Breast epithelium (tissue), 3 donors: ENCODE measurements around the gene TDRD12.

Experiments used
- CTCF ChIP-seq, 3 donors: fragments of 450-650 bp; IDR thresholded peaks; one replicate each; pipeline ENCODE4 v1.5.1; 2016 to 2017; ENCODE audit warnings: antibody characterized with exemption in 3 of 3, mild to moderate bottlenecking in 3 of 3, moderate library complexity in 3 of 3
- POLR2A ChIP-seq: fragments of 450-650 bp; IDR thresholded peaks from one replicate; pipeline ENCODE4 v1.6.1; 2016; ENCODE audit warnings: antibody characterized with exemption, mild to moderate bottlenecking, moderate library complexity

GRCh38 chr19:32702010-32702409, 17.6 kb upstream of the TDRD12 start:
- TF ChIP-seq CTCF (IDR thresholded peaks at IDR 0.05) (no peak), POLR2A (no peak)
